ENCODE measurements around the gene HADHB. TPM values are rescaled to one million over a fixed set of nuclear protein-coding genes. Genes with fewer than 3 reads are reported as not detected.

Gene HADHB
- total RNA-seq, 1 donor from 2014 or later = 79.4 TPM

GRCh38 chr2:26292646-26293045 is 47.9 kb downstream of the HADHB start:
- Mint-ChIP-seq H3K4me1 (peaks cover 15% of the 10 kb centered on the region), H3K27me3 (ENCODE audit: low read depth) (no peaks in the 10 kb centered on the region), H3K4me3 (no peak overlapping the region), H3K27ac (peak overlapping the region; percentile 74), H3K9me3 (no peaks in the 10 kb centered on the region), H3K36me3 (peaks cover 9% of the 10 kb centered on the region)
- no peak for DNase-seq (ENCODE audit: low spot score in 2 of 2, unreplicated experiment in 2 of 2)
- no peak for TF ChIP-seq CTCF (IDR thresholded peaks at IDR 0.05; ENCODE audit: unreplicated experiment)

GRCh38 chr2:26295511-26295910 is 50.8 kb downstream of the HADHB start:
- DNase-seq (ENCODE audit: low spot score in 2 of 2, unreplicated experiment in 2 of 2) = no peak
- no peaks in the 10 kb centered on the region for H3K36me3 Mint-ChIP-seq
- no peaks in the 10 kb centered on the region for H3K27me3 Mint-ChIP-seq (ENCODE audit: low read depth)
- H3K9me3 Mint-ChIP-seq = no peaks in the 10 kb centered on the region
- no peak for TF ChIP-seq CTCF (IDR thresholded peaks at IDR 0.05; ENCODE audit: unreplicated experiment)
- H3K4me3 Mint-ChIP-seq = no peak overlapping the region
- H3K27ac Mint-ChIP-seq = no peak overlapping the region
- peaks cover 15% of the 10 kb centered on the region for H3K4me1 Mint-ChIP-seq

GRCh38 chr2:26297061-26297460 is 52.3 kb downstream of the HADHB start:
- Mint-ChIP-seq H3K27me3 (ENCODE audit: low read depth) (no peaks in the 10 kb centered on the region), H3K4me1 (peaks cover 15% of the 10 kb centered on the region), H3K36me3 (no peaks in the 10 kb centered on the region), H3K4me3 (no peak overlapping the region), H3K9me3 (no peaks in the 10 kb centered on the region), H3K27ac (no peak overlapping the region)
- DNase-seq (ENCODE audit: low spot score in 2 of 2, unreplicated experiment in 2 of 2) = no peak
- TF ChIP-seq CTCF (IDR thresholded peaks at IDR 0.05; ENCODE audit: unreplicated experiment) = no peak

- Mint-ChIP-seq H3K9me3 (no peaks in the 10 kb centered on the region), H3K27me3 (ENCODE audit: low read depth) (no peaks in the 10 kb centered on the region), H3K36me3 (no peaks in the 10 kb centered on the region), H3K27ac (no peak overlapping the region), H3K4me1 (peaks cover 8% of the 10 kb centered on the region), H3K4me3 (no peak overlapping the region)
- no peak for TF ChIP-seq CTCF (IDR thresholded peaks at IDR 0.05; ENCODE audit: unreplicated experiment)
- DNase-seq (ENCODE audit: low spot score in 2 of 2, unreplicated experiment in 2 of 2) = no peak
Measured at GRCh38 chr2:26298286-26298637, 53.5 kb downstream of the HADHB start.

- Mint-ChIP-seq H3K27ac (no peak overlapping the region), H3K4me3 (no peak overlapping the region), H3K36me3 (peaks cover 3% of the 10 kb centered on the region), H3K27me3 (ENCODE audit: low read depth) (no peaks in the 10 kb centered on the region), H3K9me3 (no peaks in the 10 kb centered on the region), H3K4me1 (peaks cover 8% of the 10 kb centered on the region)
- DNase-seq (ENCODE audit: low spot score in 2 of 2, unreplicated experiment in 2 of 2) = peak in 1 of 2 experiments; percentile 57
- TF ChIP-seq CTCF (IDR thresholded peaks at IDR 0.05; ENCODE audit: unreplicated experiment) = no peak
Measured at GRCh38 chr2:26298638-26299393, 54.1 kb downstream of the HADHB start.
